Ectodermal cell (in vitro differentiated cells): ENCODE data around the gene AFF2.

Experiments
- H3K27ac ChIP-seq: 2 replicates; pipeline ENCODE4 v1.7.0; 2013; ENCODE audit warnings: mild to moderate bottlenecking, low read depth, low read length; ENCODE audit not compliant: insufficient read depth, poor library complexity, severe bottlenecking
- H3K27me3 ChIP-seq: 2 replicates; pipeline ENCODE4 v1.7.0; 2013; ENCODE audit warnings: mild to moderate bottlenecking, low read length; ENCODE audit not compliant: insufficient read depth, control insufficient read depth, poor library complexity, severe bottlenecking
- H3K36me3 ChIP-seq: one replicate; pipeline ENCODE4 v1.7.0; 2013; ENCODE audit warnings: low read length; ENCODE audit not compliant: control insufficient read depth, insufficient read depth
- H3K4me1 ChIP-seq: one replicate; pipeline ENCODE4 v1.7.0; 2013; ENCODE audit warnings: low read length; ENCODE audit not compliant: control insufficient read depth, insufficient read depth
- H3K4me3 ChIP-seq: 2 replicates; pipeline ENCODE4 v1.7.0; 2013; ENCODE audit warnings: low read depth, low read length, control low read depth; ENCODE audit not compliant: insufficient read depth
- H3K9me3 ChIP-seq: 2 replicates; pipeline ENCODE4 v1.7.0; 2013; ENCODE audit warnings: mild to moderate bottlenecking, low read length, moderate library complexity; ENCODE audit not compliant: control insufficient read depth
- WGBS, 2 experiments: methylation state at CpG; one replicate each; pipeline ENCODE4 v1.1.7; 2013; ENCODE audit warnings: missing lambda C conversion rate in 2 of 2; 5-methylcytosine and 5-hydroxymethylcytosine counted together

Gene AFF2

GRCh38 chrX:148771440-148771839, 271.0 kb downstream of the AFF2 start:
- no peaks in the 10 kb centered on the region for H3K36me3 ChIP-seq
- no peaks in the 10 kb centered on the region for H3K27me3 ChIP-seq

DNA sequence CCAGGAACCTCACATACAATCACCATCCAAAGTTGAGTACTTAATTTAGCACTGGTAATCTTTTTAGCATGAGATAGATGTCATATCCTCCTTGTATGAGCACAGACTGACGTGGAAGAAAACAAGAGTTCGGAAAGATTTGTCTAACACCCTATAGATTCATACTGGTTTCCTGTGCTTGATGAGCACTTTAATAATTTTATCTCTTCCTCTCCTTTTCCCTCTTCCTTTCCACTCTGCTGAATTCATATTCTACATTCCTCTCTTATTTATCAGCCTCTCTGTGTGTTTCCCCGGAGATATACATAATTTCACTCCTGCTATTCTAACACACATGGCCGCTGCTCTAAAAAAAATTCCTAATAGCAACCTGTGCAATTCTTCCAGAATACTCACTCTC, 273.9 kb downstream of the AFF2 start:
- Histone ChIP-seq H3K9me3 (no peaks in the 10 kb centered on the region), H3K4me1 (no peaks in the 10 kb centered on the region), H3K4me3 (no peak overlapping the region), H3K27me3 (no peaks in the 10 kb centered on the region), H3K36me3 (no peaks in the 10 kb centered on the region), H3K27ac (no peak overlapping the region)
- 88 to 94% methylated on average over 4 of the region's 4 CpGs for WGBS, 2 experiments

More at GRCh38 chrX:148771440-148771839, 271.0 kb downstream of the AFF2 start:
- Histone ChIP-seq H3K4me1 (no peaks in the 10 kb centered on the region), H3K27ac (no peak overlapping the region), H3K9me3 (no peaks in the 10 kb centered on the region), H3K4me3 (no peak overlapping the region)

DNA sequence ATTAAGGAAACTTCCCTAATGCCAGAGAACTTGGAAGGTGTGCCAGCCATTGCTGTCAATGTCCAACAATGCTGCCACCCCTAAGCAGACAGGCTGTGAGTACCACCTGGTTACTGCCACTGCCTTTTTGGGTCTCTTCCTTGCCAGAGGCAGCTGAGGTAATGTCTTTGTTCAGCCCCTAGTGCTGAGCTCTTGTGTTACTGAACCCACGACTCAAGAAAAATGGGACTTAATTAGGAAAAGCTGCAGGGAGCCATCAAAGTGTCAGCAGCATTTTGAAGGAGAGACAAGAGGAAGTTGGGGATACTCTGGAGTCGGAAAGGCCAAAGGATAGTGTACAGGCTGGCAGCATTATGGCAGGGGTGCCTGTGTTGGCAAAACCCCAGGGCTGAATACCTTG, 283.7 kb downstream of the AFF2 start:
- H3K27me3 ChIP-seq, result no peaks in the 10 kb centered on the region
- H3K4me3 ChIP-seq, result no peak overlapping the region
- no peaks in the 10 kb centered on the region for H3K4me1 ChIP-seq
- no peak overlapping the region for H3K27ac ChIP-seq
- no peaks in the 10 kb centered on the region for H3K36me3 ChIP-seq
- WGBS, 2 experiments, result 8% methylated on average over 2 of the region's 2 CpGs
- H3K9me3 ChIP-seq, result no peaks in the 10 kb centered on the region

DNA sequence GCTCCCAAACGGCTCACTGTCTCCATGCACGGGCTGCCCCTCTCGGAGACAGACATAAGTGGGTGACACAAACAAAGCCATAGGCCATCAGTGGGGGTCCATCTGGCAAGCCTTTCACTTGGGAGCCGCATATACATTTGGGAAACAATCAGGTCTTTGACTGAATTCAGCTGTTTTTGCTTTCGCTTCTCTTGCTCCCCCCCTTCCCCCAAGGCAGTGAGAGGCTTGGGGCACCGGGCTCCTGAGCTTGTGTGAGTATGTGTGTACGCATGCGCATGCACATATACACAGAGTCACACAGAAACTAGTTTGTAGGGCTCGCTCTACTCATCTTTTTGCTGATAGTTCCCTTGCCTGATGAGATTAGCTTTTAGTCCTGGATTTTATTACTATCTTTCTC, 284.4 kb downstream of the AFF2 start:
- Histone ChIP-seq H3K36me3 (no peaks in the 10 kb centered on the region), H3K4me1 (no peaks in the 10 kb centered on the region), H3K9me3 (no peaks in the 10 kb centered on the region), H3K4me3 (no peak overlapping the region), H3K27ac (no peak overlapping the region), H3K27me3 (no peaks in the 10 kb centered on the region)
- 19 to 28% methylated on average over 5 of the region's 9 CpGs for WGBS, 2 experiments

- Histone ChIP-seq H3K27ac (no peak overlapping the region), H3K9me3 (no peaks in the 10 kb centered on the region), H3K4me1 (no peaks in the 10 kb centered on the region), H3K36me3 (no peaks in the 10 kb centered on the region), H3K4me3 (no peak overlapping the region), H3K27me3 (no peaks in the 10 kb centered on the region)
- WGBS, 2 experiments, result 89% methylated on average over 1 of the region's 1 CpG; no CpG with 5 or more reads in 1 of the 2 experiments
These were observed 284.8 kb downstream of the AFF2 start for GRCh38 chrX:148785256-148785655.

GRCh38 chrX:148788449-148788848, 288.0 kb downstream of the AFF2 start:
- Histone ChIP-seq H3K4me3 (no peak overlapping the region), H3K36me3 (no peaks in the 10 kb centered on the region), H3K4me1 (no peaks in the 10 kb centered on the region), H3K27ac (no peak overlapping the region), H3K9me3 (no peaks in the 10 kb centered on the region), H3K27me3 (no peaks in the 10 kb centered on the region)
- WGBS, 2 experiments, result 66 to 71% methylated on average over 4 of the region's 4 CpGs

GRCh38 chrX:148794350-148794749, 293.9 kb downstream of the AFF2 start:
- no peaks in the 10 kb centered on the region for H3K27me3 ChIP-seq
- no peaks in the 10 kb centered on the region for H3K4me1 ChIP-seq
- H3K4me3 ChIP-seq, result no peak overlapping the region
- H3K9me3 ChIP-seq, result no peaks in the 10 kb centered on the region
- H3K27ac ChIP-seq, result no peak overlapping the region
- H3K36me3 ChIP-seq, result no peaks in the 10 kb centered on the region

DNA sequence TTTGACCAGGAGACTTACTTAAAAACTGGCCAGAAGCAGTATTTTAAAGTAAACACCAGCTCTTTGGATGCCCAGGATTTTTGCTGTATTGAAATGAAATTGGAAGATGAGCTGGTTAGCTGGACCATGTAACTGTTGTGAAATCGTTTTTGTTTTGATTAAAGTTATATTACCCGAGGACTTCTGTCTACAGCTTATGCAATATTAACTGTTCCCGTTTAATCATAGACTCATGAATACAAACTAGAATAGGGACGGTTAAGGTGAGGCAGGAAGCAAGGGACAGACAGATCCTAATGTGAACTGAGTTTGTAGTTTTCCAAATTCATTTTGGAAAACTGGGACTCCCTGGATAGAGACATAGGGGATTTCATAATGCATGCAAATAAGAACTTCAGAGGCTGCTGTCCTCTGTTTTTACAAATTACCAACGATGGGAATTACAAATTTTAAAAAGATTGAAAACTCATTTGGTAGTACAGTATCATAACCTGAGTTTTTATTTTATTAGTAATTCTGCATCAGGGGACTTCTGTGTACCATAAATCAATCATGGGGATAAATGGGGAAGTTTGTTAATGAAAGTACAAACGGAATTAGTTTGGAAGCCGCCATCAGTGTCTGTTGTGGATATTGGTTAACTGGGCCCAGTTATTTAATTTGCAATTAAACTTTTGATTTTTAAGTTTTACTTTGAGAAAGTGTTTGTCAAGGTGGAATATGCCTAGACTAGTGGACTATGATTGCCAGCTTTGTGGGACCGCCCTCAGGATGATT, 304.4 kb downstream of the AFF2 start:
- Histone ChIP-seq H3K27ac (no peak overlapping the region), H3K27me3 (no peaks in the 10 kb centered on the region), H3K4me1 (peaks cover 15% of the 10 kb centered on the region), H3K9me3 (no peaks in the 10 kb centered on the region), H3K36me3 (no peaks in the 10 kb centered on the region), H3K4me3 (no peak overlapping the region)
- 94 to 97% methylated on average over 4 to 8 of the region's 8 CpGs for WGBS, 2 experiments

- Histone ChIP-seq H3K4me3 (no peak overlapping the region), H3K9me3 (no peaks in the 10 kb centered on the region), H3K27me3 (no peaks in the 10 kb centered on the region), H3K4me1 (peaks cover 15% of the 10 kb centered on the region), H3K27ac (peak overlapping the region; percentile 67), H3K36me3 (no peaks in the 10 kb centered on the region)
- 18 to 23% methylated on average over 14 to 17 of the region's 17 CpGs for WGBS, 2 experiments
These were observed 305.9 kb downstream of the AFF2 start for GRCh38 chrX:148806145-148806870.

GRCh38 chrX:148808833-148809232, 308.4 kb downstream of the AFF2 start:
- H3K4me3 ChIP-seq, result no peak overlapping the region
- peaks cover 15% of the 10 kb centered on the region for H3K4me1 ChIP-seq
- no peaks in the 10 kb centered on the region for H3K27me3 ChIP-seq
- no peaks in the 10 kb centered on the region for H3K9me3 ChIP-seq
- no peaks in the 10 kb centered on the region for H3K36me3 ChIP-seq
- 58 to 68% methylated on average over 6 of the region's 6 CpGs for WGBS, 2 experiments
- H3K27ac ChIP-seq, result no peak overlapping the region
